ENCODE measurements around the gene LYPD6B. TPM values are rescaled to one million over a fixed set of nuclear protein-coding genes. Genes with fewer than 3 reads are reported as not detected.

Gene LYPD6B
- total RNA-seq, 1 experiment from 2014 or later, result 2.0 TPM

DNA sequence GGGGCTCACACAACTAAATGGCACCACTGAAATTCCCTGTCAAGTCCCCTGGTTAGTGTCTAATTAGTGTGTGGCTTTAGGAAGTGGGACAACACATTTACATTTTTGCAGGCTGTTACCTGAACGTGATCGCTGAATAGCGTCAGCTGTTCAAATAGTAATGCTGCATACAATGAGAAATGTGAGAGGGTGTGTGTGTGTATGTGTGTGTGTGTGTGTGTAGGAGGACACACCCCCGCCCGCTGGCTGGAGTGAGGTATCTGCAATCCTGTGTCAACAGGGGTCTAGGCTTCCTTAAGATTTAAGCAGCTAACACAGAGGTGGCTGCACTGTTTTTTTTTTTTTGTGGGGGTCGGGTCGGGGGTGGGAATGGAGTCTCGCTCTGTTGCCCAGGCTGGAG, 4.8 kb upstream of the LYPD6B start:
- POLR2A ChIA-PET (ENCODE audit: unreplicated experiment), result no interaction called here

DNA sequence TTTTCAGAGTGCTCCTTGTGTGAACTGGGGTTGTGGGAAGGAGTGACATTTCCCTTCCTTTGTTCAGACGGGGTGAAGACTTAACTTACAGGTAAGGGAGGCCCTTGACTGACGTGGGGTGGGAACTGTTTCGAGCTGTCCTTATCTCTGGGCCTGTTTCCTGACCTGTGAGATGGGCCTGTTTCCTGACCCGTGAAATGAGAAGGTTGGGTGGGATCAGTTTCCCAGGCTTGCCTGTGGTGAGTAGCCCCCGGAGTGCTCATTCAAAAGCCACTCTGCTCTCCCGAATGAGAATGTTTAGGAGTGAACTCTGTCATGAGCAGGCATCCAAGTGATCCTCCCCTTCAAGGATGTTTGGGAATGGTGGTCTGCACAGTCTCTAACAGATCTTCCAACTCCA, 4.1 kb upstream of the LYPD6B start:
- TF ChIP-seq EZH2 (IDR thresholded peaks at IDR 0.05; ENCODE audit: low read length, unreplicated experiment) (no peak), EZH2phosphoT487 (IDR thresholded peaks at IDR 0.05; ENCODE audit: borderline replicate concordance, low read length) (no peak)
- TF ChIP-seq, protein P1, sequence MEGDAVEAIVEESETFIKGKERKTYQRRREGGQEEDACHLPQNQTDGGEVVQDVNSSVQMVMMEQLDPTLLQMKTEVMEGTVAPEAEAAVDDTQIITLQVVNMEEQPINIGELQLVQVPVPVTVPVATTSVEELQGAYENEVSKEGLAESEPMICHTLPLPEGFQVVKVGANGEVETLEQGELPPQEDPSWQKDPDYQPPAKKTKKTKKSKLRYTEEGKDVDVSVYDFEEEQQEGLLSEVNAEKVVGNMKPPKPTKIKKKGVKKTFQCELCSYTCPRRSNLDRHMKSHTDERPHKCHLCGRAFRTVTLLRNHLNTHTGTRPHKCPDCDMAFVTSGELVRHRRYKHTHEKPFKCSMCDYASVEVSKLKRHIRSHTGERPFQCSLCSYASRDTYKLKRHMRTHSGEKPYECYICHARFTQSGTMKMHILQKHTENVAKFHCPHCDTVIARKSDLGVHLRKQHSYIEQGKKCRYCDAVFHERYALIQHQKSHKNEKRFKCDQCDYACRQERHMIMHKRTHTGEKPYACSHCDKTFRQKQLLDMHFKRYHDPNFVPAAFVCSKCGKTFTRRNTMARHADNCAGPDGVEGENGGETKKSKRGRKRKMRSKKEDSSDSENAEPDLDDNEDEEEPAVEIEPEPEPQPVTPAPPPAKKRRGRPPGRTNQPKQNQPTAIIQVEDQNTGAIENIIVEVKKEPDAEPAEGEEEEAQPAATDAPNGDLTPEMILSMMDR (conservative IDR thresholded peaks at IDR 0.05; ENCODE audit: low read depth, low read length), result no peak
- Histone ChIP-seq H3K9me3 (ENCODE audit: low read length) (no peaks in the 10 kb centered on the region), H3F3A (ENCODE audit: low read length, unreplicated experiment) (no peaks in the 10 kb centered on the region), H3K9ac (ENCODE audit: low read length) (no peak overlapping the region), H3K27ac (ENCODE audit: low read length) (no peak overlapping the region), H3K27me3 (ENCODE audit: low read length) (peaks cover 6% of the 10 kb centered on the region), H3K4me2 (ENCODE audit: low read length) (no peak overlapping the region), H4K20me1 (ENCODE audit: low read length) (no peaks in the 10 kb centered on the region), H3K79me2 (ENCODE audit: low read length) (no peaks in the 10 kb centered on the region), H2AFZ (ENCODE audit: low read length) (no peak overlapping the region), H3K4me3 (ENCODE audit: low read length) (no peak overlapping the region), H3K9me2 (replicated peaks; ENCODE audit: low read length) (no peaks in the 10 kb centered on the region), H3K36me3 (ENCODE audit: low read depth, low read length) (no peaks in the 10 kb centered on the region), H3K4me1 (ENCODE audit: insufficient read depth, low read length) (no peaks in the 10 kb centered on the region)
- ATAC-seq, result no peak
- no TSS peak for BruUV-seq (replicated peaks)
- intact Hi-C loops (cut with micrococcal nuclease), result no loop called here
- ChIA-PET POLR2A (ENCODE audit: unreplicated experiment) (no interaction called here), CTCF (no interaction called here)
- DNase-seq, result no peak

More for the DNA sequence above, 4.8 kb upstream of the LYPD6B start:
- no peaks in the 10 kb centered on the region for H4K20me1 ChIP-seq (ENCODE audit: low read length)
- H2AFZ ChIP-seq (ENCODE audit: low read length), result no peak overlapping the region
- H3F3A ChIP-seq (ENCODE audit: low read length, unreplicated experiment), result no peaks in the 10 kb centered on the region
- TF ChIP-seq, protein P1 (conservative IDR thresholded peaks at IDR 0.05; ENCODE audit: low read depth, low read length), result no peak
- TF ChIP-seq EZH2 (IDR thresholded peaks at IDR 0.05; ENCODE audit: low read length, unreplicated experiment), result no peak
- TF ChIP-seq EZH2phosphoT487 (IDR thresholded peaks at IDR 0.05; ENCODE audit: borderline replicate concordance, low read length), result no peak
- H3K9me2 ChIP-seq (replicated peaks; ENCODE audit: low read length), result no peaks in the 10 kb centered on the region
- no peaks in the 10 kb centered on the region for H3K27me3 ChIP-seq (ENCODE audit: low read length)
- CTCF ChIA-PET, result no interaction called here
- H3K27ac ChIP-seq (ENCODE audit: low read length), result no peak overlapping the region
- DNase-seq, result peak; percentile 32
- intact Hi-C loops (cut with micrococcal nuclease), result no loop called here
- H3K4me3 ChIP-seq (ENCODE audit: low read length), result no peak overlapping the region
- no peak overlapping the region for H3K4me2 ChIP-seq (ENCODE audit: low read length)
- H3K4me1 ChIP-seq (ENCODE audit: insufficient read depth, low read length), result peaks cover under 1% of the 10 kb centered on the region; the same call in 1 of the 2 replicates
- no peak overlapping the region for H3K9ac ChIP-seq (ENCODE audit: low read length)
- no TSS peak for BruUV-seq (replicated peaks)
- no peaks in the 10 kb centered on the region for H3K79me2 ChIP-seq (ENCODE audit: low read length)
- no peaks in the 10 kb centered on the region for H3K9me3 ChIP-seq (ENCODE audit: low read length)
- no peak for ATAC-seq
- no peaks in the 10 kb centered on the region for H3K36me3 ChIP-seq (ENCODE audit: low read depth, low read length)

DNA sequence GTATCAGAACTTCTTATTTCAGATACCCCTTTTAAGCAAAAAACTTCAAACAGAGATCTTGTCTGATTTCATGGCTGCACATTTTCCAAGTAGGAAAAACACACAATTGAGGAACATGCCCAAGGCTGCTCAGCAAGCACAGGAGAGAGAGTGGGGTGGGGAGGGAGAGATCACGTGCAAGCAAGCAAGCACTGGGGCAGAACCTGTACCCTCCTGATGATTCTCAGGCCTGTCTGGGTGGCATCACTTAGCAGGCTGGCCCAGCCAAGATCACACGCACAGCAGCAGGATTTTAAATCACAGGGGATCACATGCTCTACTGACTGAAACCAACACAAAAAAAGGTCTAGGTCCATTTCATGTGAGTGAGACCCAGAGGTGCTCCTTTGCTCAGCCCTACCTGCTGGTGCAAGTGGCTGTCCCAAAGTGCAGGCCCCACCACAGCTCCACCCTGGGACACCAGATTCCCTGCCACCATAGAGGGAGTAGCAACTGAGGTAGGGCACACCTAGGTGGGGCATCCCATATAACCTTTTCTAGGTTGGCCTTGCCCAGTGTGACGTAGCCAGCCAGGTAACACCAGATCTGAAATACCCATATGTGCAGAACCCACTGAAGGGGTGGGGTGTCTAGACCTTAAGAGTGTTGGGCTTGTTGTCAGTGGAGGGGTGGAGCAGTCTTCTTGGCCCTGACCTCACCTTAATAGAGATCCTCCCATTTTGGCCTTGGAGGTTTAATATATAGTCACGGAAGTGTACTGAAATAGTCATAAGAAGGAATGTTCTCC, 1.8 kb upstream of the LYPD6B start:
- Histone ChIP-seq H3F3A (ENCODE audit: low read length, unreplicated experiment) (no peaks in the 10 kb centered on the region), H2AFZ (ENCODE audit: low read length) (no peak overlapping the region), H3K4me1 (ENCODE audit: insufficient read depth, low read length) (no peaks in the 10 kb centered on the region), H3K36me3 (ENCODE audit: low read depth, low read length) (no peaks in the 10 kb centered on the region), H3K79me2 (ENCODE audit: low read length) (no peaks in the 10 kb centered on the region), H3K27me3 (ENCODE audit: low read length) (peaks cover 12% of the 10 kb centered on the region), H3K9me2 (replicated peaks; ENCODE audit: low read length) (no peaks in the 10 kb centered on the region), H3K9me3 (ENCODE audit: low read length) (no peaks in the 10 kb centered on the region), H3K4me2 (ENCODE audit: low read length) (no peak overlapping the region), H3K27ac (ENCODE audit: low read length) (no peak overlapping the region), H3K4me3 (ENCODE audit: low read length) (no peak overlapping the region), H4K20me1 (ENCODE audit: low read length) (no peaks in the 10 kb centered on the region), H3K9ac (ENCODE audit: low read length) (no peak overlapping the region)
- POLR2A ChIA-PET (ENCODE audit: unreplicated experiment), result no interaction called here
- DNase-seq (no peak), ATAC-seq (no peak)
- CTCF ChIA-PET, result no interaction called here
- intact Hi-C loops (cut with micrococcal nuclease), result no loop called here
- TF ChIP-seq, protein P1 (conservative IDR thresholded peaks at IDR 0.05; ENCODE audit: low read depth, low read length), result no peak
- no peak for TF ChIP-seq EZH2 (IDR thresholded peaks at IDR 0.05; ENCODE audit: low read length, unreplicated experiment)
- TF ChIP-seq EZH2phosphoT487 (IDR thresholded peaks at IDR 0.05; ENCODE audit: borderline replicate concordance, low read length), result no peak
- BruUV-seq (replicated peaks), result no TSS peak

Measured in PC-3 (cell line).